ENCODE data around the gene OR2Y1. TPM values are rescaled to one million over a fixed set of nuclear protein-coding genes. Genes with fewer than 3 reads are reported as not detected.
"Not testable (repeated sequence)": the region's sequence is repeated elsewhere in the genome, so short reads cannot be mapped to it uniquely, and the experiment has no call there.

OR2Y1 gene
- total and polyA plus RNA-seq, 5 donors from 2014 or later = not detected

GRCh38 chr5:180775624-180776023 is 35.8 kb upstream of the OR2Y1 start:
- H3K4me3 Mint-ChIP-seq = no peak overlapping the region
- Histone ChIP-seq H3K27me3 (ENCODE audit: control insufficient read depth, insufficient read depth, low read length) (peaks cover 2% of the 10 kb centered on the region), H3K36me3 (ENCODE audit: control insufficient read depth, insufficient read depth, low read length) (no peaks in the 10 kb centered on the region), H3K9me3 (ENCODE audit: control insufficient read depth in 2 of 2, low read length in 2 of 2) (peaks cover 9% of the 10 kb centered on the region in 2 experiments), H3K27ac (ENCODE audit: insufficient read depth, low read length, poor library complexity, severe bottlenecking) (no peak overlapping the region), H3K4me1 (ENCODE audit: control insufficient read depth, insufficient read depth, low read length, poor library complexity, severe bottlenecking) (no peaks in the 10 kb centered on the region), H3K4me3 (ENCODE audit: low read depth, low read length) (no peak overlapping the region)
- H3K27me3 Mint-ChIP-seq = peaks cover 22% of the 10 kb centered on the region
- H3K9me3 Mint-ChIP-seq = peaks cover 0 to 15% (median 5%) of the 10 kb centered on the region in 7 donors
- ATAC-seq (ENCODE audit: low read depth in 2 of 2) = no peak
- no peaks in the 10 kb centered on the region for H3K4me1 Mint-ChIP-seq
- no peaks in the 10 kb centered on the region for H3K36me3 Mint-ChIP-seq
- no peak overlapping the region for H3K27ac Mint-ChIP-seq
- DNase-seq = no peak

GRCh38 chr5:180771839-180772238 is 32.0 kb upstream of the OR2Y1 start:
- Histone ChIP-seq H3K27ac (ENCODE audit: insufficient read depth, low read length, poor library complexity, severe bottlenecking) (no peak overlapping the region), H3K27me3 (ENCODE audit: control insufficient read depth, insufficient read depth, low read length) (peaks cover 2% of the 10 kb centered on the region), H3K9me3 (ENCODE audit: control insufficient read depth in 2 of 2, low read length in 2 of 2) (peaks cover 9% of the 10 kb centered on the region in 2 experiments), H3K4me1 (ENCODE audit: control insufficient read depth, insufficient read depth, low read length, poor library complexity, severe bottlenecking) (no peaks in the 10 kb centered on the region), H3K4me3 (ENCODE audit: low read depth, low read length) (no peak overlapping the region), H3K36me3 (ENCODE audit: control insufficient read depth, insufficient read depth, low read length) (no peaks in the 10 kb centered on the region)
- Mint-ChIP-seq H3K4me3 (peak overlapping the region in 1 of 4 donors; percentile 68), H3K4me1 (peaks cover 0 to 4% (median 0%) of the 10 kb centered on the region in 4 donors), H3K27ac (no peak overlapping the region), H3K27me3 (peaks cover 22% of the 10 kb centered on the region), H3K36me3 (no peaks in the 10 kb centered on the region), H3K9me3 (peaks cover 2 to 18% (median 8%) of the 10 kb centered on the region in 7 donors)
- DNase-seq = no peak
- no peak for ATAC-seq (ENCODE audit: low read depth in 2 of 2)

- H3K4me1 ChIP-seq (ENCODE audit: control insufficient read depth, insufficient read depth, low read length, poor library complexity, severe bottlenecking) = no peaks in the 10 kb centered on the region
- H3K27ac ChIP-seq (ENCODE audit: insufficient read depth, low read length, poor library complexity, severe bottlenecking) = no peak overlapping the region
- H3K4me3 ChIP-seq (ENCODE audit: low read depth, low read length) = no peak overlapping the region
- ATAC-seq (ENCODE audit: low read depth in 2 of 2) (no peak), DNase-seq (no peak)
- H3K36me3 ChIP-seq (ENCODE audit: control insufficient read depth, insufficient read depth, low read length) = no peaks in the 10 kb centered on the region
- Mint-ChIP-seq H3K27me3 (peaks cover 14% of the 10 kb centered on the region), H3K4me1 (peaks cover 0 to 4% (median 0%) of the 10 kb centered on the region in 4 donors), H3K36me3 (no peaks in the 10 kb centered on the region), H3K27ac (no peak overlapping the region), H3K9me3 (peaks cover 3 to 22% (median 8%) of the 10 kb centered on the region in 7 donors), H3K4me3 (no peak overlapping the region)
- peaks cover 9% of the 10 kb centered on the region in 2 experiments for H3K9me3 ChIP-seq (ENCODE audit: control insufficient read depth in 2 of 2, low read length in 2 of 2)
- H3K27me3 ChIP-seq (ENCODE audit: control insufficient read depth, insufficient read depth, low read length) = peaks cover 7% of the 10 kb centered on the region
Measured at GRCh38 chr5:180769821-180770220, 30.0 kb upstream of the OR2Y1 start.

GRCh38 chr5:180755601-180756000 is 15.7 kb upstream of the OR2Y1 start:
- Mint-ChIP-seq H3K36me3 (no peaks in the 10 kb centered on the region), H3K27me3 (peaks cover 17% of the 10 kb centered on the region), H3K4me1 (no peaks in the 10 kb centered on the region), H3K4me3 (no peak overlapping the region), H3K27ac (no peak overlapping the region), H3K9me3 (peaks cover 0 to 30% (median 10%) of the 10 kb centered on the region in 7 donors)
- Histone ChIP-seq H3K36me3 (ENCODE audit: control insufficient read depth, insufficient read depth, low read length) (no peaks in the 10 kb centered on the region), H3K4me1 (ENCODE audit: control insufficient read depth, insufficient read depth, low read length, poor library complexity, severe bottlenecking) (no peaks in the 10 kb centered on the region), H3K27ac (ENCODE audit: insufficient read depth, low read length, poor library complexity, severe bottlenecking) (no peak overlapping the region), H3K9me3 (ENCODE audit: control insufficient read depth in 2 of 2, low read length in 2 of 2) (peaks cover 5 to 13% of the 10 kb centered on the region in 2 experiments), H3K4me3 (ENCODE audit: low read depth, low read length) (no peak overlapping the region), H3K27me3 (ENCODE audit: control insufficient read depth, insufficient read depth, low read length) (peaks cover 5% of the 10 kb centered on the region)
- ATAC-seq (ENCODE audit: low read depth in 2 of 2) (no peak), DNase-seq (no peak)

GRCh38 chr5:180744253-180744652 is 4.4 kb upstream of the OR2Y1 start:
- Histone ChIP-seq H3K36me3 (ENCODE audit: control insufficient read depth, insufficient read depth, low read length) (no peaks in the 10 kb centered on the region), H3K27me3 (ENCODE audit: control insufficient read depth, insufficient read depth, low read length) (peaks cover 7% of the 10 kb centered on the region), H3K27ac (ENCODE audit: insufficient read depth, low read length, poor library complexity, severe bottlenecking) (no peak overlapping the region), H3K4me1 (ENCODE audit: control insufficient read depth, insufficient read depth, low read length, poor library complexity, severe bottlenecking) (no peaks in the 10 kb centered on the region), H3K4me3 (ENCODE audit: low read depth, low read length) (no peak overlapping the region), H3K9me3 (ENCODE audit: control insufficient read depth in 2 of 2, low read length in 2 of 2) (no peaks in the 10 kb centered on the region)
- H3K27me3 Mint-ChIP-seq = peaks cover 9% of the 10 kb centered on the region
- no peak overlapping the region for H3K4me3 Mint-ChIP-seq
- no peak overlapping the region for H3K27ac Mint-ChIP-seq
- DNase-seq = no peak
- H3K4me1 Mint-ChIP-seq = no peaks in the 10 kb centered on the region
- H3K9me3 Mint-ChIP-seq = peaks cover 0 to 2% (median 0%) of the 10 kb centered on the region in 7 donors
- ATAC-seq (ENCODE audit: low read depth in 2 of 2) = no peak
- H3K36me3 Mint-ChIP-seq = no peaks in the 10 kb centered on the region

GRCh38 chr5:180742727-180743126 is 2.9 kb upstream of the OR2Y1 start:
- Histone ChIP-seq H3K4me1 (ENCODE audit: control insufficient read depth, insufficient read depth, low read length, poor library complexity, severe bottlenecking) (no peaks in the 10 kb centered on the region), H3K27ac (ENCODE audit: insufficient read depth, low read length, poor library complexity, severe bottlenecking) (no peak overlapping the region), H3K27me3 (ENCODE audit: control insufficient read depth, insufficient read depth, low read length) (peaks cover 10% of the 10 kb centered on the region), H3K4me3 (ENCODE audit: low read depth, low read length) (no peak overlapping the region), H3K36me3 (ENCODE audit: control insufficient read depth, insufficient read depth, low read length) (no peaks in the 10 kb centered on the region), H3K9me3 (ENCODE audit: control insufficient read depth in 2 of 2, low read length in 2 of 2) (no peaks in the 10 kb centered on the region)
- Mint-ChIP-seq H3K27me3 (peaks cover 19% of the 10 kb centered on the region), H3K4me1 (no peaks in the 10 kb centered on the region), H3K9me3 (peaks cover 0 to 2% (median 0%) of the 10 kb centered on the region in 7 donors), H3K36me3 (no peaks in the 10 kb centered on the region), H3K4me3 (no peak overlapping the region), H3K27ac (no peak overlapping the region)
- no peak for DNase-seq
- no peak for ATAC-seq (ENCODE audit: low read depth in 2 of 2)

- not testable (repeated sequence) for H3K9me3 ChIP-seq (ENCODE audit: control insufficient read depth in 2 of 2, low read length in 2 of 2); H3K4me1 ChIP-seq (ENCODE audit: control insufficient read depth, insufficient read depth, low read length, poor library complexity, severe bottlenecking); H3K4me3 ChIP-seq (ENCODE audit: low read depth, low read length); DNase-seq; H3K4me3 Mint-ChIP-seq; H3K9me3 Mint-ChIP-seq; H3K36me3 ChIP-seq (ENCODE audit: control insufficient read depth, insufficient read depth, low read length); H3K27ac Mint-ChIP-seq; H3K27ac ChIP-seq (ENCODE audit: insufficient read depth, low read length, poor library complexity, severe bottlenecking); H3K36me3 Mint-ChIP-seq; ATAC-seq (ENCODE audit: low read depth in 2 of 2); H3K4me1 Mint-ChIP-seq
- H3K27me3 Mint-ChIP-seq = peaks cover 22% of the 10 kb centered on the region
- peaks cover 12% of the 10 kb centered on the region for H3K27me3 ChIP-seq (ENCODE audit: control insufficient read depth, insufficient read depth, low read length)
Measured at GRCh38 chr5:180740953-180741352, 1.1 kb upstream of the OR2Y1 start.

- Histone ChIP-seq H3K9me3 (ENCODE audit: control insufficient read depth in 2 of 2, low read length in 2 of 2) (no peaks in the 10 kb centered on the region), H3K36me3 (ENCODE audit: control insufficient read depth, insufficient read depth, low read length) (no peaks in the 10 kb centered on the region), H3K4me1 (ENCODE audit: control insufficient read depth, insufficient read depth, low read length, poor library complexity, severe bottlenecking) (no peaks in the 10 kb centered on the region), H3K27me3 (ENCODE audit: control insufficient read depth, insufficient read depth, low read length) (peaks cover 10% of the 10 kb centered on the region), H3K27ac (ENCODE audit: insufficient read depth, low read length, poor library complexity, severe bottlenecking) (no peak overlapping the region), H3K4me3 (ENCODE audit: low read depth, low read length) (no peak overlapping the region)
- Mint-ChIP-seq H3K27me3 (peaks cover 22% of the 10 kb centered on the region), H3K9me3 (peaks cover 0 to 2% (median 0%) of the 10 kb centered on the region in 7 donors), H3K4me3 (no peak overlapping the region), H3K4me1 (no peaks in the 10 kb centered on the region), H3K27ac (peak overlapping the region in 2 of 3 donors; percentile 65 to 69), H3K36me3 (no peaks in the 10 kb centered on the region)
- DNase-seq (no peak), ATAC-seq (ENCODE audit: low read depth in 2 of 2) (no peak)
Measured at GRCh38 chr5:180739271-180739670, 587 bp downstream of the OR2Y1 start.

Measured in CD4-positive, CD25-positive, alpha-beta regulatory T cell (primary cell).